Uterus (tissue), 2 donors: ENCODE measurements around the gene MRPL38.
A peak's percentile ranks its signal among the peaks of the same experiment; 100 is the strongest.

Source experiments
- CTCF ChIP-seq, 4 experiments: fragments of 200-600 bp in 2 of 4; fragments of 450-650 bp in 2 of 4; sonication (generic) in 2 of 4; IDR thresholded peaks; one replicate each; pipeline ENCODE4 v1.5.1; 2016 to 2019; ENCODE audit warnings: antibody characterized with exemption in 4 of 4, mild to moderate bottlenecking in 2 of 4, moderate library complexity in 1 of 4
- POLR2A ChIP-seq, 2 donors: fragments of 450-650 bp; IDR thresholded peaks; one replicate each; pipeline ENCODE4 v1.6.1; 2016; ENCODE audit warnings: antibody characterized with exemption in 2 of 2, mild to moderate bottlenecking in 1 of 2, moderate library complexity in 1 of 2

- TF ChIP-seq CTCF (IDR thresholded peaks at IDR 0.05), result peak in 3 of 4 experiments; percentile 53 to 74 (median 54)
- TF ChIP-seq POLR2A (IDR thresholded peaks at IDR 0.05), result no peak
Measured at GRCh38 chr17:75877752-75878173, 26.9 kb downstream of the MRPL38 start.
